HG03175 (cell line): ENCODE data around the gene BAHD1.

Source experiments
- ATAC-seq: cut with Tn5 transposase; IDR thresholded peaks from one replicate; pipeline ENCODE4 v1.9.1; 2021; ENCODE audit warnings: mild to moderate bottlenecking, moderate library complexity; ENCODE audit not compliant: unreplicated experiment

The BAHD1 gene

GRCh38 chr15:40440743-40441564, at the start of gene BAHD1:
Gene BAHD1 (plus strand): TSS chr15:40440953. CDS start chr15:40458465, 17,512 bp downstream.
- ATAC-seq: peak; percentile 91

- ATAC-seq: no peak
Observed at GRCh38 chr15:40392986-40393948, 47.5 kb upstream of the BAHD1 start.

- ATAC-seq: no peak
Observed at GRCh38 chr15:40397688-40398412, 42.9 kb upstream of the BAHD1 start.

GRCh38 chr15:40398413-40398873, 42.3 kb upstream of the BAHD1 start:
- ATAC-seq: no peak

GRCh38 chr15:40399370-40399769, 41.4 kb upstream of the BAHD1 start:
- no peak for ATAC-seq

- peak; percentile 94 for ATAC-seq
Observed at GRCh38 chr15:40405501-40406381, 35.0 kb upstream of the BAHD1 start, which contains the start of gene IVD. Gene IVD (plus strand): TSS chr15:40405795. CDS start chr15:40405828, 33 bp downstream.

GRCh38 chr15:40407330-40407990, 33.3 kb upstream of the BAHD1 start:
- ATAC-seq: peak; percentile 57

GRCh38 chr15:40409366-40409765, 31.4 kb upstream of the BAHD1 start:
- ATAC-seq: no peak

GRCh38 chr15:40410476-40410875, 30.3 kb upstream of the BAHD1 start:
- no peak for ATAC-seq

- no peak for ATAC-seq
Observed at GRCh38 chr15:40412095-40412759, 28.5 kb upstream of the BAHD1 start.

- ATAC-seq: no peak
Observed at GRCh38 chr15:40413036-40413435, 27.7 kb upstream of the BAHD1 start.

- ATAC-seq: no peak
Observed at GRCh38 chr15:40414816-40415215, 25.9 kb upstream of the BAHD1 start.

GRCh38 chr15:40415226-40415625, 25.5 kb upstream of the BAHD1 start:
- no peak for ATAC-seq

- no peak for ATAC-seq
Observed at GRCh38 chr15:40416056-40416455, 24.7 kb upstream of the BAHD1 start.

GRCh38 chr15:40418126-40418525, 22.6 kb upstream of the BAHD1 start:
- ATAC-seq: no peak

GRCh38 chr15:40420071-40420713, 20.6 kb upstream of the BAHD1 start:
- ATAC-seq: no peak

GRCh38 chr15:40420793-40421192, 20.0 kb upstream of the BAHD1 start:
- no peak for ATAC-seq
